Osteoblast (primary cell): Measurements from ENCODE around the gene ZFPL1. TPM values are rescaled to one million over a fixed set of nuclear protein-coding genes. Genes with fewer than 3 reads are reported as not detected.

Experiments
- DNase-seq: peaks from one replicate; pipeline ENCODE4 v3.0.0; 2011; ENCODE audit warnings: low spot score, mixed read lengths; ENCODE audit not compliant: insufficient read length; ENCODE audit errors: missing footprints
- H2AFZ ChIP-seq: 2 replicates; pipeline ENCODE4 v1.6.0; 2011; ENCODE audit warnings: mild to moderate bottlenecking, low read length
- H3K27ac ChIP-seq: 2 replicates; pipeline ENCODE4 v1.5.1; 2011; ENCODE audit warnings: mild to moderate bottlenecking, low read depth, low read length, moderate library complexity
- H3K27me3 ChIP-seq: 2 replicates; pipeline ENCODE4 v1.6.0; 2012; ENCODE audit warnings: mild to moderate bottlenecking, control low read depth, inconsistent platforms, low read length, moderate library complexity; ENCODE audit not compliant: insufficient read depth
- H3K36me3 ChIP-seq: 2 replicates; pipeline ENCODE4 v1.5.1; 2011; ENCODE audit warnings: mild to moderate bottlenecking, low read length, control low read depth, moderate library complexity; ENCODE audit not compliant: insufficient read depth
- H3K4me1 ChIP-seq: 2 replicates; pipeline ENCODE4 v1.5.1; 2011; ENCODE audit warnings: mild to moderate bottlenecking, low read length, control low read depth, moderate library complexity; ENCODE audit not compliant: insufficient read depth
- H3K4me2 ChIP-seq: 2 replicates; pipeline ENCODE4 v1.6.0; 2011; ENCODE audit warnings: mild to moderate bottlenecking, low read length; ENCODE audit not compliant: insufficient read depth
- H3K4me3 ChIP-seq: fragments of 200-600 bp; sonication (generic); 3 replicates; pipeline ENCODE4 v1.5.1; 2012; ENCODE audit warnings: mild to moderate bottlenecking, low read length, inconsistent platforms; ENCODE audit not compliant: insufficient read depth
- H3K79me2 ChIP-seq: 2 replicates; pipeline ENCODE4 v1.6.0; 2012; ENCODE audit warnings: mild to moderate bottlenecking, low read length, control low read depth, inconsistent platforms; ENCODE audit not compliant: insufficient read depth
- H3K9me3 ChIP-seq: 2 replicates; pipeline ENCODE4 v1.5.1; 2011; ENCODE audit warnings: low read depth, low read length, control low read depth
- H4K20me1 ChIP-seq: 2 replicates; pipeline ENCODE4 v1.6.0; 2012; ENCODE audit warnings: mild to moderate bottlenecking, low read length, control low read depth; ENCODE audit not compliant: insufficient read depth
- CTCF ChIP-seq: IDR thresholded peaks from 2 replicates; pipeline ENCODE4 v1.5.1; 2011; ENCODE audit warnings: mild to moderate bottlenecking, low read depth, low read length, moderate library complexity; ENCODE audit errors: extremely low read depth
- total RNA-seq: library from RNA; depleted of rRNA; stranded (reverse); fragments of >200 nt; gene quantifications from 2 replicates; pipeline ENCODE4 v1.2.3, GENCODE V29; 2012

The ZFPL1 gene
- total RNA-seq, 1 donor = 39.4 TPM

GRCh38 chr11:65124480-65125196 lies 40.6 kb downstream of the ZFPL1 start:
- peak; percentile 72 for DNase-seq
- no peak overlapping the region for H2AFZ ChIP-seq
- H3K4me2 ChIP-seq = no peak overlapping the region
- peaks cover 50% of the 10 kb centered on the region for H3K79me2 ChIP-seq
- no peak overlapping the region for H3K4me3 ChIP-seq
- no peak overlapping the region for H3K27ac ChIP-seq
- no peaks in the 10 kb centered on the region for H3K9me3 ChIP-seq
- peaks cover 10% of the 10 kb centered on the region for H4K20me1 ChIP-seq
- peaks cover 13% of the 10 kb centered on the region for H3K4me1 ChIP-seq
- no peaks in the 10 kb centered on the region for H3K27me3 ChIP-seq
- no peak for TF ChIP-seq CTCF
- H3K36me3 ChIP-seq = peaks cover 70% of the 10 kb centered on the region

DNA sequence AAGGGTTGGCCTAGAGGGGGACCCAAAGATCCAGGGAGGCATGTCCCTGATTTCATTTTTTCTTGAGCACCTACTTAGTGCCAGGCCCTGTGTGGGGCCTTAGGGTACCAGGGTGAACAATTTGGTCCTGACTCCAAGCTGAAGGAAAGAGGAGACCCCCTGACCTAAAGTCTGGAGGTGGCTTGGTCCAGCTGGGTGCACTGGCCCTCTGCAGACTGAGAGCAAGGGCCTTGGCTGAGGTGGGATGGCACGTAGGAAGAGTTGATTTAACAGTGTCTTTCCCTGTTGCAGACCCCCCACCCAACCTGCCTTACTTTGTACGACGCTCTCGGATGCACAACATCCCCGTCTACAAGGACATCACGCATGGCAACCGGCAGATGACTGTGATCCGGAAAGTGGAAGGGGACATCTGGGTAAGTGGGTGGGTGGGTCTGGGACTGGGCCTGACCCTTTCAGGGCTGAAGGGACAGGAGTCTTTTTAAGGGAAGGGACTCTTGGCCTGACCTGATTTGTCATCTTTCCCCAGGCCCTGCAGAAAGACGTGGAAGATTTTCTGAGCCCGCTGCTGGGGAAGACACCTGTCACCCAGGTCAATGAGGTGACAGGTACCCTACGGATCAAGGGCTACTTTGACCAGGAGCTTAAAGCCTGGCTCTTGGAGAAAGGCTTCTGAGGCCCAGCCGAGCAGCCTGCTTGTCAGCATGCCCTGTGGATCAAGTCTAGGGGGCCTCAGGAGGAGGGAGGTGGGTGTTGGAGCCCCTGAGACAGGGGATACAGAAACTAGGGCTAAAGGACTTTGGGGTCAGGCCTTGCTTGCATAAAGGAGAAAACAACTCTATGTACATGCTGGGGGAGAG lies 41.4 kb downstream of the ZFPL1 start:
- no peak overlapping the region for H3K4me2 ChIP-seq
- H4K20me1 ChIP-seq = peaks cover 10% of the 10 kb centered on the region
- peaks cover 68% of the 10 kb centered on the region for H3K36me3 ChIP-seq

GRCh38 chr11:65126624-65127274 lies 42.7 kb downstream of the ZFPL1 start:
- peaks cover 45% of the 10 kb centered on the region for H3K79me2 ChIP-seq
- no peak overlapping the region for H3K27ac ChIP-seq
- H3K9me3 ChIP-seq = no peaks in the 10 kb centered on the region
- H3K36me3 ChIP-seq = peaks cover 70% of the 10 kb centered on the region
- H3K4me1 ChIP-seq = peaks cover 5% of the 10 kb centered on the region
- H4K20me1 ChIP-seq = peaks cover 20% of the 10 kb centered on the region
- no peak overlapping the region for H3K4me2 ChIP-seq
- no peak overlapping the region for H3K4me3 ChIP-seq
- no peak for TF ChIP-seq CTCF
- no peak overlapping the region for H2AFZ ChIP-seq
- peak; percentile 72 for DNase-seq
- H3K27me3 ChIP-seq = no peaks in the 10 kb centered on the region

More for the DNA sequence above, 41.4 kb downstream of the ZFPL1 start:
- no peak overlapping the region for H3K27ac ChIP-seq
- H3K27me3 ChIP-seq = no peaks in the 10 kb centered on the region
- TF ChIP-seq CTCF = no peak
- peaks cover 47% of the 10 kb centered on the region for H3K79me2 ChIP-seq
- H3K4me3 ChIP-seq = no peak overlapping the region
- peaks cover 13% of the 10 kb centered on the region for H3K4me1 ChIP-seq
- peak; percentile 65 for DNase-seq
- no peaks in the 10 kb centered on the region for H3K9me3 ChIP-seq
- no peak overlapping the region for H2AFZ ChIP-seq
